Measurements from ENCODE around the gene MSH4.
"Not testable (repeated sequence)": the region's sequence is repeated elsewhere in the genome, so short reads cannot be mapped to it uniquely, and the experiment has no call there.

Gene MSH4

DNA sequence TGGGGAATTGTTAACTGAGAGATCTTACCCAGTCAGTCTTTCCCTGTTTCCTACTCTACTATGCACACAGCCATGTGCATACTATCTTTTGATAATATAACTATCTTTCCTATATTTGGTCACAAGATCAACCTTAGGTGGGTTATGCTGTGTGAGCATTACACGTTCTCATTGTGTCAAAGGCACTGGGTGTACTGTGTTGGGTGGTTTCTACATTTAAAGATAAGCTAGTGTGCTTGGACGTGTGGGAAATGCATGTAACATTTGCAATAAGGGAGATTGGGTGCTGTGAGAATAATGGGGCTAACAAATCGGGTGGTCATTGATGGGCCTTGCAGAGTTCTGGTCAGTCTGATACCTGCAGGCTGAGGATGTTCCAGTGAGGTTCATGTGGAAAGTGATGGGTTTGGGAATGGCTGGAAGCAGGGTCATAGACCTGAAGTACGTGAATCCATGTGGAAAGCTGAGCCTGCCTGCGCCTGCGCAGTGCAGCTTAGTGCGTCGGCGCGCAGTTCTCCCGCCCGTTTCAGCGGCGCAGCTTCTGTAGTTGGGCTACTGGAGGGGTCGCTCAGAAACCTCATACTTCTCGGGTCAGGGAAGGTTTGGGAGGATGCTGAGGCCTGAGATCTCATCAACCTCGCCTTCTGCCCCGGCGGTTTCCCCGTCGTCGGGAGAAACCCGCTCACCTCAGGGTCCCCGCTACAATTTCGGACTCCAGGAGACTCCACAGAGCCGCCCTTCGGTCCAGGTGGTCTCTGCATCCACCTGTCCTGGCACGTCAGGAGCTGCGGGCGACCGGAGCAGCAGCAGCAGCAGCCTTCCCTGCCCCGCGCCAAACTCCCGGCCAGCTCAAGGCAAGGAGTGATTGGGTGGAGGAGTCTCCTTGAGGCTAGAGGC, at the start of gene MSH4:
TSS of gene MSH4 (plus strand) at position 507 of the 897 bp plus-strand sequence. CDS start at position 611, 104 bp downstream.
- DNase-seq (ENCODE audit: low spot score): no peak

DNA sequence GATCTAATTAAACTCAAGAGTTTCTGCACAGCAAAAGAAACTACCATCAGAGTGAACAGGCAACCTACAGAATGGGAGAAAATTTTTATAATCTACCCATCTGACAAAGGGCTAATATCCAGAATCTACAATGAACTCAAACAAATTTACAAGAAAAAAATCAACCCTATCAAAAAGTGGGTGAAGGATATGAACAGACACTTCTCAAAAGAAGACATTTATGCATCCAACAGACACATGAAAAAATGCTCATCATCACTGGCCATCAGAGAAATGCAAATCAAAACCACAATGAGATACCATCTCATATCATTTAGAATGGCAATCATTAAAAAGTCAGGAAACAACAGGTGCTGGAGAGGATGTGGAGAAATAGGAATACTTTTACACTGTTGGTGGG, 39.5 kb upstream of the MSH4 start:
- not testable (repeated sequence) for DNase-seq (ENCODE audit: low spot score)

DNA sequence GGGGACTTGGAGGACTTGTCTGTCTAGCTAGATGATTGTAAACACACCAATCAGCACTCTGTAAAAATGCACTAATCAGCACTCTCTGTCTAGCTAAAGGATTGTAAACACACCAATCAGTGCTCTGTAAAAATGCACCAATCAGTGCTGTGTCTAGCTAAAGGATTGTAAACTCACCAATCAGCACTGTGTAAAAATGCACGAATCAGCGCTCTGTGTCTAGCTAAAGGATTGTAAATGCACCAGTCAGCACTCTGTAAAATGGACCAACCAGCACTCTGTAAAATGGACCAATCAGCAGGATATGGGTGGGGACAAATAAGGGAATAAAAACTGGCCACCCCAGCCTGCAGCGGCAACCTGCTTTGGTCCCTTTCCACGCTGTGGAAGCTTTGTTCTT, 38.1 kb upstream of the MSH4 start:
- not testable (repeated sequence) for DNase-seq (ENCODE audit: low spot score)

DNA sequence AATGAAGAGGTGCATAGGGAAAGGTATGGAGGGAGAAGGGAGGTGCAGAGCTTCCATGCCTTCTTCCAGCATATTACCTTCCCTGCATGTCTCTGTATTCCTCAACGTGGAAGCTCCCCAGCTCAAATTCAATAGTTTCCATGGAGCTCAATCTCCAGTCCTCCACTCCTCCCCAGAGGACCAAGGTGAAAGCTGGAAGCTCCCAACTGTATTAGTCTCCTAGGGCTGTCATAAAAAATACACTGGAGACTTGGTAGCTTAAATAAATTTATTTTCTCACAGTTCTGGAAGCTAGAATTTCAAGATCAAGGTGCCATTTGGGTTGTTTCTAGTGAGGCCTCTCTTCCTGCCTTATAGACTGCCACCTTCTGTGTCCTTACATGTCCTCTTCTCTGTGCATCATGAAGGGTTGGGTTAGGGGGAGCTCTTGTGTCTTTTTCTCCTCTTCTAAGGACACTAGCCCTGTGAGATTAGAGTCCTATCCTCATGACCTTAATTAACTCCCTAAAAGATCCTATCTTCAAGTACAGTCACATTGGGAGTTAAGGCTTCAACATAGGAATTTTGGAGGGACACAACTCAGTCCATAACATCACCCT, 32.5 kb upstream of the MSH4 start:
- no peak for DNase-seq (ENCODE audit: low spot score)

DNA sequence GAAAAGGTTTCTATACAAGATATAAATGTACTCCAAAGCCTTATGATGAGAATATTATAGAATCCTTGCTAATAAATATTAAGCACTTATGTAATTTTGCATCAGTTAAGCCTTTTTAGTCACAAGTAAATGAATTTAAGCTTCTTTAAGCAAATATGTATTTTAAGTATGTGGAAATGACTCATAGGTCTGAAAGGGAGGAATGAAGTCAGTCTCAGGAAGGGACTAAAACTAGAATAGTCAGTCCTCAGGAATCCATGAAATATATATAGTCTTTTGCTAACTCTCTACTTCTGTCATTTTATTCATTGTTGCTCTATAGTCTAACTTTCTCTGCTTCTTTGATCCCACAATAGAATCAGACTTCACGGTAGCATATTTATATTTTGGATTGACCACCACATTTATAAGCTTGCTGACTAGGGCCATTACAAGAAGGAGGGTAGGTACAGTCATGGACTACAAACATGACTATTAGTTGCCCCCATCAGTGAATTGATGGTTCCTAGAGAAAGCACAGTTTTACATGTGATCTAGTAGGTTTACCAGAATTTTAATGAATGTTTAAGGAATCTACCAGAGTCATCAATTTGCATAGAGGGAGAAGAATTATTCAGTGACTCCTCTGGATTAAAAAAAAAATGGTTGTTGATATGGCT, 30.9 kb upstream of the MSH4 start:
- DNase-seq (ENCODE audit: low spot score): no peak

DNA sequence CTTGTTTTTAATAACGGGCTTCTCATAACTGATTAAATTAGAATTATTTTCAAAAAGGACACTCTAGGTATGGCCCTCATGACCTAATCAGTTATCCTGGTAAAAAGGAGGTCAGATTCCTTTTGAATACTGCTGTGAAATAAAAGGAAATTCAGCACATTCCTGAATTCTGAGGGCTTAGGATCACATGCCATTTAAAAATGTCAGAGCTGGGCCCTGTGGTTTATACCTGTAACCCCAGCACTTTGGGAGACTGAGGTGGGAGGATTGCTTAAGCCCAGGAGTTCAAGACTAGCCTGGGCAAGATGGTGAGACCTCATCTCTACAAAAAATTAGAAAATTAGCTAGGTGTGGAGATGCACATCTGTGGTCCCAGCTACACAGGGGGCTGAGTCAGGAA, 28.7 kb upstream of the MSH4 start:
- no peak for DNase-seq (ENCODE audit: low spot score)

DNA sequence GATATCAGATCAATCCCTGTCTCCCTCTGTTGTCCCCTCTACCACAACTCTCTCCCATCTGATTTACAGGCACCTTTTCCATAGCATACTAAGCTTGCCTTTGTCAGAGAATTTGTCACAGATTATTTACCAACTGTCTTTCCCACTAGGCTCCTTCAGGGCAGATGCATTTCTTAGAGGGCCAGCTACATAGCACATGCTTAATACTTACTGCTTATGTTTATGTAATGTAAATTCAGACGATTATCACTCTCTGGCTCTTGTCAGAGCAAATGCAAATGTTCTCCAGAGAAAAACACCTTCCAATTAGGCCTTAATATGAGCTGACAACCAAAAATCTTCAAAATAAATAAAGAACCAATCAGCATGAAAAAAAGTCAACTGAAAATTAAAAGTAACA, 25.9 kb upstream of the MSH4 start:
- no peak for DNase-seq (ENCODE audit: low spot score)

DNA sequence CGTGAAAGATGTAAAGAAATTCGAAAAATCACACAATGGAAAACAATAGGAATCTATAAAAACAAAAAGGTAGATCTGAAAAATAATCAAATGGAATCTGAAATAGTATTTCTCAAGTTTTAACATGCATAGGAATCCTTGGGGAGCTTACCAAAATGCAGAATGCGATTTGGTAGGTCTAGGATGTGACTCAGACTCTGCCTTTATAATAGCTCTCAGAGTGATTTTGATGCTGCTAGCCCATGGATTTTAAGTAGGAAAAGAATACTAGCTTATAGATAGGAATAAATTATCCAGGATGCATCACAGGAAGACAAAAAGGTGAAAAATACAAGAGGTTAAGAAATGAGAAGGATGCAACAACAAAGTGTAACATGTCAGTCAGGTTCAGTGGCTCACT, 24.7 kb upstream of the MSH4 start:
- no peak for DNase-seq (ENCODE audit: low spot score)

DNA sequence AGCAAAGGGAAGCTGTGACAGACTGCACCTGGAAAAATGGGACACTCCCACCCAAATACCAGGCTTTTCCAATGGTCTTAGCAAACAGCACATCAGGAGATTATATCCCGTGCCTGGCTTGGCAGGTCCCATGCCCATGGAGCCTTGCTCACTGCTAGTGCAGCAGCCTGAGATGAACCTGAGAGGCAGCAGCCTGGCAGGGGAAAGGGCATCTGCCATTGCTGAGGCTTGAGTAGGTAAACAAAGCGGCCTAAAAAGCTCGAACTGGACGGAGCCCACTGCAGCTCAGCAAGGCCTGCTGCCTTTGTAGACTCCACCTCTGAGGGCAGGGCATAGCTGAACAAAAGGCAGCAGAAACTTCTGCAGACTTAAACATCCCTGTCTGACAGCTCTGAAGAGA, 18.9 kb upstream of the MSH4 start:
- DNase-seq (ENCODE audit: low spot score): not testable (repeated sequence)

DNA sequence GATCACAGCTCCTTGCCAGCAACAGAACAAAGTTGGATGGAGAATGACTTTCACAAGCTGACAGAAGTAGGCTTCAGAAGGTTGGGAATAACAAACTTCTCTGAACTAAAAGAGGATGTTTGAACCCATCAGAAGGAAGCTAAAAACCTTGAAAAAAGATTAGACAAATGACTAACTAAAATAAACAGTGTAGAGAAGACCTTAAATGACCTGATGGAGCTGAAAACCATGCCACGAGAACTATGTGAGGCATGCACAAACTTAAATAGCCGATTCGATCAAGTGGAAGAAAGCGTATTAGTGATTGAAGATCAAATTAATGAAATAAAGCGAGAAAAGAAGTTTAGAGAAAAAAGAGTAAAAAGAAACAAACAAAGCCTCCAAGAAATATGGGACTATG, 18.0 kb upstream of the MSH4 start:
- not testable (repeated sequence) for DNase-seq (ENCODE audit: low spot score)

DNA sequence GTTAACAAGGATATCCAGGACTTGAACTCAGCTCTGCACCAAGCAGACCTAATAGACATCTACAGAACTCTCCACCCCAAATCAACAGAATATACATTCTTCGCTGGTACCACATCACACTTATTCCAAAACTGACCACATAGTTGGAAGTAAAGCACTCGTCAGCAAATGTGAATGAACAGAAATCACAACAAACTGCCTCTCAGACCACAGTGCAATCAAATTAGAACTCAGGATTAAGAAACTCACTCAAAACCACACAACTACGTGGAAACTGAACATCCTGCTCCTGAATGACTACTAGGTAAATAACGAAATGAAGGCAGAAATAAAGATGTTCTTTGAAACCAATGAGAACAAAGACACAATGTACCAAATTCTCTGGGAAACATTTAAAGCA, 16.5 kb upstream of the MSH4 start:
- DNase-seq (ENCODE audit: low spot score): not testable (repeated sequence)

DNA sequence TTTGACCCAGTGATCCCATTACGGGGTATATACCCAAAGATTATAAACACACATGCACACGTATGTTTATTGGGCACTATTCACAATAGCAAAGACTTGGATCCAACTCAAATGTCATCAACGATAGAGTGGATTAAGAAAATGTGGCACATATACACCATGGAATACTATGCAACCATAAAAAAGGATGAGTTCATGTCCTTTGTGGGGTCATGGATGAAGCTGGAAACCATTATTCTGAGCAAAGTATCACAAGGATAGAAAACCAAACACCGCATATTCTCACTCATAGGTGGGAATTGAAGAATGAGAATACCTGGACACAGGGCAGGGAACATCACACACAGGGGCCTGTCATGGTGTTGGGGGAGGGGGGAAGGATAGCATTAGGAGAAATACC, 12.8 kb upstream of the MSH4 start:
- DNase-seq (ENCODE audit: low spot score): not testable (repeated sequence)

DNA sequence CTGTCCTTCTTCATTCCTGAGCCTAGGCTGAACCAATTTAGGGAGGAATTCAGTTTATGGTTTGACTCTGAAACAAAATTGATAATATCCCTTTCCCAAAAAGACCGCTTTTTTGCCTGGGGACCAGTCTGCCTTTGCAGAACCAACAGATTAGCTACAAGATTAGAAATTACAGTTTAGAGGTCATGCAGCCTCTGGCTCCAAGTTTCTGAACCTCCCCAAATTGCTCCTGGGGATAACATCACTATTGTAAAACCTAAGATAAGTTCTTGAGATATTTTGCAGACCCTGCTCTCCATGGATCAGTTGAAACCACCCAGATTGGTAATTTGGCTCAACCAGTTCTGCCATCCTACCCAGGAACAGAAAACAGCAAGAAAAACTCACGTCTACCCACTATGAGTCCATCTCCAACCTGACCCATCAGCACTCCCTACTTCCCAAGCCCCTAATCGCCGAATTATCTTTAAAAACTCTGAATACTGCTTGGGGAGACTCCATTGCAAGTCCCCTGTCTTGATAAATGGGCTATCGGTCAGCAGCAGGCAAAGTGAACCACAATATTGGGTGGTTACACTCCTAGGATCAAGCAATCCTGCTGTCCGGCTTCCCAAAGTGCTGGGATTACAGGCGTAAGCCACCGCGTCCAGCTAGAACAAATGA, 11.2 kb upstream of the MSH4 start:
- no peak for DNase-seq (ENCODE audit: low spot score)

DNA sequence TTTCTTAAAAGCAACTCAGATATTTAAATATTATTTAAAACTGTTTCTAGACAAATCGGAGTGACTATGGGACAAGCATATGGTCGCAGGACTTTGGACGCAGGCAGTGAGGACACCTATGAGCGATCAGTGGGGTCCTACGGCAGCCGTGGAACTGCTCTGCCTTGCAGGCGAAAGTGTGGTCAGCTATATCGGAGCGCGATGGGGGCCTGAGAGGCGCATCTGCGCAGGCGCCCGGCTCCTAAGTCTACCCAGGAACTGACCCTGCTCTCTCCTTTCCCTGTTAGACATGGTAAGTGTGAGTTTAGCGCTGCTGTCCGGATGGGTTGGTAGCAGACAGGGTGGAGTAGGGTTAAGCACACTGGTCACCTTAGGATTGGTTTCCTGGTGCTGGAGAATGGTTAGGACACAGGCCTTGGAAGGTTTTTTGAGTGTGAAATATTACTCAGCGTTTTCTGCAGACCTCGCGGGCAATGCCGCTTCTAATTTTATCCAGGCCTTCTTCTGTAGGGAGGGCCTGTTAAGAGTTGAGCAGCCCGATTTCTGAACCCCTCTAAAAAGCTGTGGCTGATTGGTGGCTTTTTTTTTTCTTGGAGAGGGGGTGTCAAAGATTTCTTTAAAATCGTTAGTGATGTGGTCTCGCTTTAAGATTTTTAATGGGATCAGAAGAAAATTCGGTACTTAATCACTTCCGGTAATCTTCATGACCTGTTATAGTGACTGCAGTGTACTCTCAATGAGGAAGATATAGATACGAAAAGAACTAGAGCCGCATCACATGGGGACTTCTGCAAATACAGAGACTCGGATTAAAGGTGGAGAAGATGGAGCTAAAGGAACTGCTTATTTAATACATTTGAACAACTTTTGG, 10.5 kb upstream of the MSH4 start, which contains the start of gene RABGGTB:
TSS of gene RABGGTB (plus strand) at position 274 of the 871 bp plus-strand sequence. CDS start at position 290, 16 bp downstream.
- peak; percentile 94 for DNase-seq (ENCODE audit: low spot score)

DNA sequence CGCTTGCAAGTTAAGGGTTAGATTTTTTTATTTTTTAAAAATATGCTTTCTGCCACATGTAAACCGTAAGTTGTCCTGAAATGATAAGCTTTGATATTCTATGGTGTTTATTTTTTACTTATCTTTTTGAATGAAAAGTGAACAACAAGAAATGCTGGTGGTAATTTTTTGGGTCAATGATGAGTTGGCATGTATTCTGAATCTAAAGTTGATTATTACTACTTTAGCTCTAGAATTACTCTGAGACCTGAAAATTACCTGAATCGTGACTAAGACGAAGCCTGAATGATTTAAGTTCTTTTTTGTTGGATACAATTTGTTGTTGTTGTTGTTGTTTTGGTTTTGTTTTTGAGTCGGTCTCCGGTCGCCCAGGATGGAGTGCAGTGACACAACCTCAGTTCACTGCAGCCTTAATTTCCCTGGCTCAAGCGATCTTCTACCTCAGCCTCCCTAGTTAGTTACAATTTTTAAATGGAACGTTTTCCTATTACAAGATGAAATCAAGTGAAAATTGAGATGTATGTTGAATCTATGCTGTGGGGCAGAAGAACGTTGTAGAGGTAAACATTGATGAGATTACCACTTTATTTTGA, 9.7 kb upstream of the MSH4 start:
- no peak for DNase-seq (ENCODE audit: low spot score)

DNA sequence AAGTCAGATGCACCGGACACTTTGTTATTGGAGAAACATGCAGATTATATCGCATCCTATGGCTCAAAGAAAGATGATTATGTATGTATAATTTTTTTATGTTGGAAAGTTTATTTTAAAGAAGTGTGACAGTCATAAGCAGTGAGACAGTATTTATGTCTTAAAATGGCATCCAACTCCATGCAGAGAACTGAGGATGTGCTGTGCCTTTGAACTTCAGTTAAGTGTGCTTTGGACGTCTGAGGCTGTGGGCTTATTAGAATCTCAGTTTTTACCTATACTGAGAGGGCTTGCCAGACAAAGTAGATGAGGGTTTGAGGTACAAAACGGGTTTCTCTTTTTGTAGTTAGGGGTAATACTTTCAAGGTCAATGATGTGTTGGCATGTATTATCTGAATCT, 9.2 kb upstream of the MSH4 start:
- DNase-seq (ENCODE audit: low spot score): no peak

DNA sequence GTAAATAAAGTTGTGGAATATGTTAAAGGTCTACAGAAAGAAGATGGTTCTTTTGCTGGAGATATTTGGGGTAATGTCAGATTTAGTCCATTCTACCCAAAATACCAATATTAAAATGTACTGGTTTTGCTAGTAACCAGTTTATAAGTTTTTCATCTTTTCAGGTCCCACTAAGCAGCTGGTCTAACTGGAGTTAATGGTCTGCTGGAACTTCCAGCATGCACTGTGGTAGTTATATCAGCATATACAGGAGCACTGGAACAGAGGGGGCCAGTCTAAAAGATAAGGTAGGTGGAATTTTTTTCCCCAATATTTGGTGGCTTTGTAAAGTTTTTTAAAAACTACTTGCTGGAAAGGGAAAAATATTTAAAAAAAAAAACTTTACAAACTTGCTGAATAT, 6.7 kb upstream of the MSH4 start:
- DNase-seq (ENCODE audit: low spot score): no peak

DNA sequence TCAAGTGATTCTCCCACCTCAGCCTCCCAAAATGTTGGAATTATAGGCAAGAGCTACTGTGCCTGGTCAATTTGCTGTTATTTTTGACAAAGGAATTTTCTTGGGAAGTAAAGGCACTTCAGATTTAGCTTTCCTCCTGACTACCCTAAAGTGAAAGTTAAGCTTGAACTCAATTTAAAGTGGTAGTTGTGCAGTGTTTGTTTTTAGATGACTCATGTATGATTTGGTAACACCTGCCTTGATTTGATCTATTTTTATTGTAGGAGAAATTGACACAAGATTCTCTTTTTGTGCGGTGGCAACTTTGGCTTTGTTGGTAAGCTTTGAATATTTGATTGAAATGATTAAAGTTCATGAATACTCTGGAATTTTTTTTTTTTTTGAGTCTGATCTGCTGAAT, 5.7 kb upstream of the MSH4 start:
- DNase-seq (ENCODE audit: low spot score): no peak

DNA sequence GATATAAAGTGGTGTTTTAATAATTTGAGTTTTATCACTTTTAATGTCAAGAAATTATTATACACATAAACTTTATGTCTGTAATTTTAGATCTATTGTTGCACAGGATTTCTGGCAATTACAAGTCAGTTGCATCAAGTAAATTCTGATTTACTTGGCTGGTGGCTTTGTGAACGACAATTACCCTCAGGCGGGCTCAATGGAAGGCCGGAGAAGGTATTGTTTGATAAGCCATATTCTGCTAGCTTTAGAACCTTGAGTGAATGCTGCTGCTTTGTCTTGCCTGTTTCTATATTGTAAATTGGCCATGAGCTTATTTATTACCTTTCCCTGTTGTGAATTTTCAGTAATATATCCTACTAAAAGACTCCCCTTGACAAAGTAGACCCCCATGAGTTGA, 4.6 kb upstream of the MSH4 start:
- DNase-seq (ENCODE audit: low spot score): no peak

DNA sequence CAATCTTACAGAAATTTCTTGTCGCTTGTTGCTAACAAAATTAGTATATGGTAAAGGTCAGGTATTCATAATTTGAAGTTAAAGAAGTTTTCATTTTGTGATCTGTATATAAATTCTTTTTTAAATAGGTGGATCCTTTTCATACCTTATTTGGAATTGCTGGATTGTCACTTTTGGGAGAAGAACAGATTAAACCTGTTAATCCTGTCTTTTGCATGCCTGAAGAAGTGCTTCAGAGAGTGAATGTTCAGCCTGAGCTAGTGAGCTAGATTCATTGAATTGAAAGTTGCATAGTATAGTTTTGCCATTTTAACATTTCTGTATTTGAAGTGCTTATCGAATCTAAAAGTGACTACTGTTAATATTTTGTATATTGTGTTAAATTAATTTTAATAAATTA, 2.3 kb upstream of the MSH4 start:
- DNase-seq (ENCODE audit: low spot score): no peak

DNA sequence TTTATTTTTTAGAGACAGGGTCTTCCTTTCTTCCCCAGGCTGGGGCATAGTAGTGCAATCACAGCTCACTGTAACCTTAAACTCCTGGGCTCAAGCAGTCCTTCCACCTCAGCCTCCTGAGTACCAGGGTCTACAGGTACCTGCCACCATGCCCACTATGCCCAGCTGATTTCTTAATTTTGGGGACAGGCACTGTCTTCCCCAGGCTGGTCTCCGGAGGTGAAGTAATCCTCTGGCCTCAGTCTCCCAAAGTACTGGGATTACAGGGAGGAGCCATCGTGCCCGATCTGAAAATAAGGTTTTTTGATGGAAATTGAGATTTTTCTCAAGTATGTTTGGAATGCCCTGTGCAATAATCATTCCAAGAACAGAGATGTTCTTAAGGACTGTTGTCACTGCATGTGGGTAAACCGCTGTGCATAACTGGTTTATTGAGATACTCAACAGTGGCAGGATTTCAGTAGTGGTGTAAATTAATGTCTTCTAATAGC, 934 bp upstream of the MSH4 start:
- no peak for DNase-seq (ENCODE audit: low spot score)
